ENCODE data around the gene DOK6.

Gene DOK6

DNA sequence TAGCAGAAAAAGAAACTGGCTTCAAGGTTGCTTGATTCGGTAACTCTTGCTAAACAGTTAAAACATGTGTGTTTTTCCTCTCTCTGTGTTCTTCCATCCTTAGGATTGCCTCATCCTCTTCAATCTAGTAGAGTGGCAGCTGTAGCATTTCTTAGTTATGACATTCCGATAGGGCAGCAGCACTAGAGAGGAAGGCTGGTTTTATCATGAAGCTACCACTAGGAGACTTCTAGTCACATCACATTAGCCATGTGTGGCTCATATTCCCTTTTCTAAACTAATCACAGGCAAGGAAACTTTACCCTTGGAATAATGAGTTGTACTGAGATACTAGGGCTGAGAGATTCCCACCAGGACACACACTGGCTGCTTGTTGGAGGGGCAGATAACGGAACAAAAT, 187.6 kb downstream of the DOK6 start:
- H3K9me3 ChIP-seq (replicated peaks; ENCODE audit: low read length): no peaks in the 10 kb centered on the region
- H3K4me1 ChIP-seq (ENCODE audit: control insufficient read depth, insufficient read depth, low read length): no peaks in the 10 kb centered on the region
- H3K4me2 ChIP-seq (ENCODE audit: low read length): no peak overlapping the region
- H3K36me3 ChIP-seq (ENCODE audit: insufficient read depth, low read length): no peaks in the 10 kb centered on the region
- H3K27me3 ChIP-seq (ENCODE audit: control insufficient read depth, insufficient read depth, low read length): no peaks in the 10 kb centered on the region
- H3K9ac ChIP-seq (ENCODE audit: low read depth, low read length): no peak overlapping the region
- no peak overlapping the region for H3K4me3 ChIP-seq (ENCODE audit: low read length)

DNA sequence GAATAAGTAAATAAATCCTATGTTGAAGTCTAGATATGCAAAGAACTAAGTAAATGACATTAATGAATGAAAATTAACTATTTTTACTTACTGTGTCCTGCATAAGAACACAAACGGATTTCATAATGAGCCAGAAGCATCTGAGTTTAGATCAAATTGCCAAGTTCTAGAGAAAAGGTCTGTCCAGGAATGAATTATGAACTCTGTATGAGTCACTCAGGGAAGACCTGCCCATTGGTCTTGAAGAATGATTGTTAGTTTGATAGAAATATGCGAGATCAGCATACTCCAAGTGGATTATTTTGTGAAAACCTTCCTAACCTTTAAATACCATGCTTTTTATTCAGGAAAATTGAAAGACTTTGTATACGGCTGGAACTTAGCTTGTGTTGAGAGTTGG, 189.5 kb downstream of the DOK6 start:
- H3K4me2 ChIP-seq (ENCODE audit: low read length): no peak overlapping the region
- H3K27me3 ChIP-seq (ENCODE audit: control insufficient read depth, insufficient read depth, low read length): no peaks in the 10 kb centered on the region
- H3K9me3 ChIP-seq (replicated peaks; ENCODE audit: low read length): no peaks in the 10 kb centered on the region
- H3K4me1 ChIP-seq (ENCODE audit: control insufficient read depth, insufficient read depth, low read length): no peaks in the 10 kb centered on the region
- no peaks in the 10 kb centered on the region for H3K36me3 ChIP-seq (ENCODE audit: insufficient read depth, low read length)
- no peak overlapping the region for H3K9ac ChIP-seq (ENCODE audit: low read depth, low read length)
- no peak overlapping the region for H3K4me3 ChIP-seq (ENCODE audit: low read length)

DNA sequence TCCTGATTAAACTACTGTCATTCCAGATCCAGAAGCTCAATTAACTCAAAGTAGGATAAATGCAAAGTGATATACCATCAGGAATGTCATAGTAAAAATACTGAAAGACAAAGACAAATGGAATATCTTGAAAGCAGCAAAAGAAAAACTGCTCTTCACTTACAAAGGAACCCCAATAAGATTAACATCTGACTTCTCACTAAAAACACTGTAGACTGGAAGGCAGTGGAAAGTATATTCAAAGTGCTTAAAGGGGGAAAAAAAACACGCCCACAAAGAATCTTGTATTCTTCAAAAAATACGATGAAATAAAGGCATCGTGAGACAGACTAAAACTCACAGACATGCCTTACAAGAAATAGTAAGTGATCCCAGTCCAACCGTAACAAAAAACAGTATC, 195.7 kb downstream of the DOK6 start:
- Histone ChIP-seq H3K27me3 (ENCODE audit: control insufficient read depth, insufficient read depth, low read length) (no peaks in the 10 kb centered on the region), H3K4me3 (ENCODE audit: low read length) (no peak overlapping the region), H3K36me3 (ENCODE audit: insufficient read depth, low read length) (no peaks in the 10 kb centered on the region), H3K9me3 (replicated peaks; ENCODE audit: low read length) (no peaks in the 10 kb centered on the region), H3K4me2 (ENCODE audit: low read length) (no peak overlapping the region), H3K9ac (ENCODE audit: low read depth, low read length) (no peak overlapping the region), H3K4me1 (ENCODE audit: control insufficient read depth, insufficient read depth, low read length) (no peaks in the 10 kb centered on the region)

DNA sequence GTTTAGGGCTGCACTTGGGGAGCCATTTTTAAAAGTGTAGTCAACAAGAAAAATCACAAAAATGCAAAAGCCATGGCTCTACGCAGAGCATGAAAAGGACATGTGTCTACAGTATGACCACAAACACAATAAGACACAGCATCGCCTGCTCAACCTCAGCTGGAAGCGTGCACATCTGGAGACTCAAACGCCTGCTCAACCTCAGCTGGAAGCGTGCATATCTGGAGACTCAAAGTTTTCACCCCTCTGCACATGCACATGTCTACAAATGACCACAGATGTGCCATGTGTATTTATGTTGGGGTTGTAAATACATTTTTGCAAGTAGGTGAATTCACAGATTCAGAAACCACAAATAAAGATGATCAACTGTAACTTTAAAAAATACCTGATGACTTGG, 196.9 kb downstream of the DOK6 start:
- Histone ChIP-seq H3K4me1 (ENCODE audit: control insufficient read depth, insufficient read depth, low read length) (no peaks in the 10 kb centered on the region), H3K36me3 (ENCODE audit: insufficient read depth, low read length) (no peaks in the 10 kb centered on the region), H3K27me3 (ENCODE audit: control insufficient read depth, insufficient read depth, low read length) (no peaks in the 10 kb centered on the region), H3K9me3 (replicated peaks; ENCODE audit: low read length) (no peaks in the 10 kb centered on the region), H3K4me3 (ENCODE audit: low read length) (no peak overlapping the region), H3K4me2 (ENCODE audit: low read length) (no peak overlapping the region), H3K9ac (ENCODE audit: low read depth, low read length) (no peak overlapping the region)

DNA sequence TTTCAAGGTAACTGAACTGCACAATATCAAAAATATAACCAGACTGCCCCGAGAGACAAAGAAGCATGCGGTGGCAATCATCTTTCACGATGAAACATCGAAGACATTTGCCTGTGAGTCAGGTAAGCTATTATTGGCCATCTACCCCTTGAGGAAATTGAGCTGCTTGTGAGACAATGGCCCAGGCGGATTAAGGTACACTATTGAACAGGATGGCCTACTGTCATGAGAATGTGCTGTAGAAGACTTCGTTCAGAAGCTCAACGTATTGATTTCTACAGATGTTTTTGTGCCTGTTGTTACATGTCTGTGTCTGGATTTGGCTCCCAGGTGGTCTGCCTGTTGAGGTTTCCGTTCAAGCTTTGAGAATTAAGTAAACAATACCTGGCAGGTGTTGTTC, 198.7 kb downstream of the DOK6 start:
- no peaks in the 10 kb centered on the region for H3K27me3 ChIP-seq (ENCODE audit: control insufficient read depth, insufficient read depth, low read length)
- no peaks in the 10 kb centered on the region for H3K9me3 ChIP-seq (replicated peaks; ENCODE audit: low read length)
- H3K4me1 ChIP-seq (ENCODE audit: control insufficient read depth, insufficient read depth, low read length): no peaks in the 10 kb centered on the region
- no peak overlapping the region for H3K9ac ChIP-seq (ENCODE audit: low read depth, low read length)
- no peak overlapping the region for H3K4me2 ChIP-seq (ENCODE audit: low read length)
- H3K4me3 ChIP-seq (ENCODE audit: low read length): no peak overlapping the region
- H3K36me3 ChIP-seq (ENCODE audit: insufficient read depth, low read length): no peaks in the 10 kb centered on the region

DNA sequence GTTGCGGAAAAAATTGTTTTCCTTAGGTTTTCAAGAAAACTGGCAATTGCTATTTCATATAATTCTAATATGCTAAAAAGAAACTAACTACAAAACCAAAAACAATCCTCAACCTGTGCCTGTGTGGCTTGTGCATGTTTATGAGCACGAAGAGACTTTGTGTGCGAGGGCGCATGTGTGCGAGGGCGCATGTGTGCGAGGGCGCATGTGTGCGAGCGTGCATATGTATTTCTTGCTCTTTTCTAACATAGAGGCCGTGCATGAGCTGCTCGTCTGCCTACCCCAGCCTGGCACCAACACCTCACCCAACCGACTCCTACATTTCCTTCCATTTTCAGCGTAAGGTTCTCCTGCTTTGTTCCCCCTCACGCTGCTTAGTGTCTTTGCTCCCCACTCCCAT, 211.6 kb downstream of the DOK6 start:
- Histone ChIP-seq H3K9me3 (replicated peaks; ENCODE audit: low read length) (no peaks in the 10 kb centered on the region), H3K27me3 (ENCODE audit: control insufficient read depth, insufficient read depth, low read length) (no peaks in the 10 kb centered on the region), H3K4me3 (ENCODE audit: low read length) (no peak overlapping the region), H3K9ac (ENCODE audit: low read depth, low read length) (no peak overlapping the region), H3K4me1 (ENCODE audit: control insufficient read depth, insufficient read depth, low read length) (no peaks in the 10 kb centered on the region), H3K4me2 (ENCODE audit: low read length) (no peak overlapping the region), H3K36me3 (ENCODE audit: insufficient read depth, low read length) (no peaks in the 10 kb centered on the region)

DNA sequence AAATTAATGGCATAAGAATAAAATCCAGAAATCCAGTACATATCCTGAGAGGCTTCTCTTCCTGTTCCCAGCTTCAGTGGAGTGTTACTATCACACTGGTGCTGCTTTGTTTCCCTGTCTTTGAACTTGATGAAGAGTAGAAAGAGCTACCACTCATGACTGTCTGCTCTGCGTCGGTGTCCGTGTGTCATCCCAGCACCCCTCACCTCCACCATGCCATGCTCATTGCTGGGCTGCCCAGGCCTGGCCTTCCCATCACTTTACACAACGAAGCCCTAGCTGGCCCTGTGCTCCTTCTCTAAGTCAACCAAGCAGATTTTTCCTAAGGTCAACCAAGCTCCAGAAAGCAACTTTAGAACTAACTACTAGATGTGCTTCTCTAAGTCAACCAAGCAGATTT, 215.4 kb downstream of the DOK6 start:
- Histone ChIP-seq H3K9me3 (replicated peaks; ENCODE audit: low read length) (no peaks in the 10 kb centered on the region), H3K4me1 (ENCODE audit: control insufficient read depth, insufficient read depth, low read length) (no peaks in the 10 kb centered on the region), H3K4me2 (ENCODE audit: low read length) (no peak overlapping the region), H3K9ac (ENCODE audit: low read depth, low read length) (no peak overlapping the region), H3K36me3 (ENCODE audit: insufficient read depth, low read length) (no peaks in the 10 kb centered on the region), H3K27me3 (ENCODE audit: control insufficient read depth, insufficient read depth, low read length) (no peaks in the 10 kb centered on the region), H3K4me3 (ENCODE audit: low read length) (no peak overlapping the region)

DNA sequence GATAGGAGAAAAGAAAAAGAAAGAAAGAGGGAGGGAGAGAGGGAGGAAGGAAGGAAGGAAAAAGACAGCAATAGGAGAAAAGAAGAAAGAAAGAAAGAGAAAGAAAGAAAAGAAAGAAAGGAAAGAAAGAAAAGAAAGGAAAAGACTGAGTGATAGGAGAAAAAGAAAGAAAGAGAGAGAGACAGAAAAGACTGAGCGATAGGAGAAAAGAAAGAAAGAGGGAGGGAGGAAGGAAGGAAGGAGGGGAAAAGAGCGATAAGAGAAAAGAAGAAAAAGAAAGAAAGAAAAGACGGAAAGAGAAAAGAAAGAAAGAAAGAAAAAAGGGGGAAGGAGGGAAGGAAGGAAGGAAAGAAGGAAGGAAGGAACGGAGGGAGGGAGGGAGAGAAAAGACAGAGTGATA, 216.7 kb downstream of the DOK6 start:
- no peaks in the 10 kb centered on the region for H3K4me1 ChIP-seq (ENCODE audit: control insufficient read depth, insufficient read depth, low read length)
- H3K9me3 ChIP-seq (replicated peaks; ENCODE audit: low read length): no peaks in the 10 kb centered on the region

DNA sequence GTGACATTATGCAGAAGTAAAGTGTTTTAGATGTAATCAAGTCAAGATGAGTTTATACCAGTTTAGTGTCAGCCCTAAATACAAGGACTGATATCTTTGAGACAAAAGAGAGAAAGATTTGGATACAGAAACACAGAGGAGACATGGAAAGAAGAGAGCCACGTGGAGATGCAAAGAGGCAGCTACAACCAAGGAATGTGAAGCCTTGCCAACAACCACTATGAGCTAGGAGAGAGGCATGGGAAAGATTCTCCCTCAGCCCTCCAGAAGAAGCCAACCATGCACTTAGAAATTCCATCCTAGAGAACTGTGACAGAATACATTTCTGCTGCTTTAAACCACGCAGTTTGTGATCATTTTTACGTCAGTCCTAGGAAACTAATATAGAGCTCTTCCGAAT, 217.2 kb downstream of the DOK6 start:
- Histone ChIP-seq H3K27me3 (ENCODE audit: control insufficient read depth, insufficient read depth, low read length) (no peaks in the 10 kb centered on the region), H3K9ac (ENCODE audit: low read depth, low read length) (no peak overlapping the region)

More for the DNA sequence above, 216.7 kb downstream of the DOK6 start:
- Histone ChIP-seq H3K4me2 (ENCODE audit: low read length) (no peak overlapping the region), H3K4me3 (ENCODE audit: low read length) (no peak overlapping the region), H3K9ac (ENCODE audit: low read depth, low read length) (no peak overlapping the region), H3K36me3 (ENCODE audit: insufficient read depth, low read length) (no peaks in the 10 kb centered on the region), H3K27me3 (ENCODE audit: control insufficient read depth, insufficient read depth, low read length) (no peaks in the 10 kb centered on the region)

DNA sequence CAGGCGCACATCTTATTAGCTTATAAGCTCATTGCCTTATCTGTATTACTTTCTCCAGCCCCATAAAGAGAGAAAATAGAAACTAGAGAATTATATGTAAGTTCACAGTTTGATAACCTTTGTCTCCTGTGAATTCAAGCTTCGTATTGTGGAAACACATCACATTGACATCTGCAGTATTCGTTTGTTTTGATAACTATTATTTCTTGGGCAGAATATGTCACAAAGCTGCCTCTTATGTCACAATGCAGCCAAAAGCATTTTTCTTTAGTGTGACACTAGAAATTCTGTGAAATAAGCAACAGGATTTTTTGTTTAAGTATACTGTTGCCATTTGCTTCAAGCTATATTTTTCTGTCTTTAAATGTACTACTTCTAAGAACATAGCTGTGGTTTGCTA, 221.5 kb downstream of the DOK6 start:
- no peaks in the 10 kb centered on the region for H3K4me1 ChIP-seq (ENCODE audit: control insufficient read depth, insufficient read depth, low read length)
- no peak overlapping the region for H3K9ac ChIP-seq (ENCODE audit: low read depth, low read length)
- no peak overlapping the region for H3K4me2 ChIP-seq (ENCODE audit: low read length)
- no peaks in the 10 kb centered on the region for H3K36me3 ChIP-seq (ENCODE audit: insufficient read depth, low read length)
- H3K9me3 ChIP-seq (replicated peaks; ENCODE audit: low read length): no peaks in the 10 kb centered on the region
- H3K4me3 ChIP-seq (ENCODE audit: low read length): no peak overlapping the region
- H3K27me3 ChIP-seq (ENCODE audit: control insufficient read depth, insufficient read depth, low read length): no peaks in the 10 kb centered on the region

More for the DNA sequence above, 217.2 kb downstream of the DOK6 start:
- Histone ChIP-seq H3K4me1 (ENCODE audit: control insufficient read depth, insufficient read depth, low read length) (no peaks in the 10 kb centered on the region), H3K36me3 (ENCODE audit: insufficient read depth, low read length) (no peaks in the 10 kb centered on the region), H3K4me3 (ENCODE audit: low read length) (no peak overlapping the region), H3K9me3 (replicated peaks; ENCODE audit: low read length) (no peaks in the 10 kb centered on the region), H3K4me2 (ENCODE audit: low read length) (no peak overlapping the region)

DNA sequence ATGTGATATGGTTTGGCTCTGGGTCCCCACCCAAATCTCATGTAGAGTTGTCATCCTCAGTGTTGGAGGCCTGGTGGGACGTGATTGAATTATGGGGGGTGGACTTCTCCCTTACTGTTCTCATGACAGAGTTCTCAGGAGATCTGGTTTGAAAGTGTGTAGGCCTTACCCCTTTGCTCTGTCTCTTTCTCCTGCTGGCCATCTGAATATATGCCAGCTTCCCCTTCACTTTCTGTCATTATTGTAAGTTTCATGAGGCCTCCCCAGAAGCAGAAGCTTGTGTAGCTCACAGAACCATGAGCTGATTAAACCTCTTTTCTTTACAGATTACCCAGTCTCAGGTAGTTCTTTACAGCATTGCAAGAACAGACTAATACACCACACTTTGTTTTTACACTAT, 222.3 kb downstream of the DOK6 start:
- no peaks in the 10 kb centered on the region for H3K27me3 ChIP-seq (ENCODE audit: control insufficient read depth, insufficient read depth, low read length)
- H3K4me2 ChIP-seq (ENCODE audit: low read length): no peak overlapping the region
- no peak overlapping the region for H3K9ac ChIP-seq (ENCODE audit: low read depth, low read length)
- no peak overlapping the region for H3K4me3 ChIP-seq (ENCODE audit: low read length)
- no peaks in the 10 kb centered on the region for H3K9me3 ChIP-seq (replicated peaks; ENCODE audit: low read length)
- H3K4me1 ChIP-seq (ENCODE audit: control insufficient read depth, insufficient read depth, low read length): no peaks in the 10 kb centered on the region
- H3K36me3 ChIP-seq (ENCODE audit: insufficient read depth, low read length): no peaks in the 10 kb centered on the region

DNA sequence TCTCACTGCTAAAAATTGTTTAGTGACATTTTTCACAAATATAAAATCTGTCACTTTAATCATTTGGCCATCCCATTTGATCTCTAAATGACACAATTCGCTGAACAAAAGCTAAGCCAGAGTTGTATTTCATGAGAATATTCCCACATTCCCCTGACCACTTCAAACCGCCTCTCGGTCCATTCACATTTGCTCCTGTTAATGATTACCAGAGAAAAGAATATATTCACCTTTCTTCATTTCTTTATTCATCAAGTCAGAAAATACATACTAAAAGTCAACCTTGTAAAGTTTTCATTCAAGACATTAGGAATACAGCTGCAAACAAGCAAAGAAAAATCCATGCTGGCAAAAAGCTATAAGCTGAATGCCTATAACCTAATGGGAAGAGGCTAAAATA, 225.5 kb downstream of the DOK6 start:
- Histone ChIP-seq H3K9ac (ENCODE audit: low read depth, low read length) (no peak overlapping the region), H3K36me3 (ENCODE audit: insufficient read depth, low read length) (no peaks in the 10 kb centered on the region), H3K4me3 (ENCODE audit: low read length) (no peak overlapping the region), H3K4me1 (ENCODE audit: control insufficient read depth, insufficient read depth, low read length) (no peaks in the 10 kb centered on the region), H3K27me3 (ENCODE audit: control insufficient read depth, insufficient read depth, low read length) (peaks cover 6% of the 10 kb centered on the region), H3K4me2 (ENCODE audit: low read length) (no peak overlapping the region), H3K9me3 (replicated peaks; ENCODE audit: low read length) (no peaks in the 10 kb centered on the region)
